Astrocyte (in vitro differentiated cells and primary cell): ENCODE data around the gene NIP7.

Experiments
- EZH2 ChIP-seq: IDR thresholded peaks from 2 replicates; pipeline ENCODE4 v1.6.1; 2012; ENCODE audit warnings: mild to moderate bottlenecking, low read length, inconsistent platforms; ENCODE audit not compliant: insufficient read depth
- TF ChIP-seq, protein P1 (sequence below): IDR thresholded peaks from 2 replicates; pipeline ENCODE4 v1.5.1; 2011; ENCODE audit warnings: low read depth, mild to moderate bottlenecking, inconsistent platforms, low read length, moderate library complexity; ENCODE audit not compliant: insufficient read depth

DNA sequence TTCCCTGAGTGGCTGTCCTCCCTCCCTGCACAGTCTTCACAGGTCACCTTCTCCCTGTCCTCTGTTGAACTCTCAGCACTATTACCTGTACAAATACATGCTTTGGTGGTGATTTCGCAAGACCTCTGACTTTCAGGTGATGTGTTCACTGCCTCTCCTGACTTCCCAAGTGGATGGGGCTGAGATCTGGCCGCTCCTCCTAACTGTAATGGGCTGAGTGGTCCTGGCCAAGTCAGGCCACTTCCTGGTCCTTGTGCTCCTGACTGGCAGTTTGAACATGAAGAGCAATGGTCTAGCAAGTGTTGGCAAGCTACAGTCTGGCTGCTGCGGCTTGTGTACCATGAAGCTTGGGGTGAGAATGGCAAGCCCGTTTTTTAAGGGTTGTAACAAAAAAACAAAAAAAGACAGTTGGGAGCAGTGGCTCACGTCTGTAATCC, 23.7 kb downstream of the NIP7 start:
- TF ChIP-seq, protein P1, sequence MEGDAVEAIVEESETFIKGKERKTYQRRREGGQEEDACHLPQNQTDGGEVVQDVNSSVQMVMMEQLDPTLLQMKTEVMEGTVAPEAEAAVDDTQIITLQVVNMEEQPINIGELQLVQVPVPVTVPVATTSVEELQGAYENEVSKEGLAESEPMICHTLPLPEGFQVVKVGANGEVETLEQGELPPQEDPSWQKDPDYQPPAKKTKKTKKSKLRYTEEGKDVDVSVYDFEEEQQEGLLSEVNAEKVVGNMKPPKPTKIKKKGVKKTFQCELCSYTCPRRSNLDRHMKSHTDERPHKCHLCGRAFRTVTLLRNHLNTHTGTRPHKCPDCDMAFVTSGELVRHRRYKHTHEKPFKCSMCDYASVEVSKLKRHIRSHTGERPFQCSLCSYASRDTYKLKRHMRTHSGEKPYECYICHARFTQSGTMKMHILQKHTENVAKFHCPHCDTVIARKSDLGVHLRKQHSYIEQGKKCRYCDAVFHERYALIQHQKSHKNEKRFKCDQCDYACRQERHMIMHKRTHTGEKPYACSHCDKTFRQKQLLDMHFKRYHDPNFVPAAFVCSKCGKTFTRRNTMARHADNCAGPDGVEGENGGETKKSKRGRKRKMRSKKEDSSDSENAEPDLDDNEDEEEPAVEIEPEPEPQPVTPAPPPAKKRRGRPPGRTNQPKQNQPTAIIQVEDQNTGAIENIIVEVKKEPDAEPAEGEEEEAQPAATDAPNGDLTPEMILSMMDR = no peak
- TF ChIP-seq EZH2 = no peak
